HG03571 (cell line): ENCODE data around the gene TBX10.
"Not testable (repeated sequence)": the region's sequence is repeated elsewhere in the genome, so short reads cannot be mapped to it uniquely, and the experiment has no call there.

Experiments used
- ATAC-seq: cut with Tn5 transposase; IDR thresholded peaks from one replicate; pipeline ENCODE4 v1.9.1; 2021; ENCODE audit not compliant: unreplicated experiment

The TBX10 gene

GRCh38 chr11:67639438-67639859 is at the start of gene TBX10:
Gene TBX10 (minus strand): TSS chr11:67639763. CDS start chr11:67639472, 291 bp downstream.
- no peak for ATAC-seq

GRCh38 chr11:67689178-67689577 is 49.6 kb upstream of the TBX10 start:
- no peak for ATAC-seq

- ATAC-seq, result no peak
These were observed 48.4 kb upstream of the TBX10 start for GRCh38 chr11:67687986-67688385.

- ATAC-seq, result not testable (repeated sequence)
These were observed 46.2 kb upstream of the TBX10 start for GRCh38 chr11:67685641-67686332.

GRCh38 chr11:67682126-67683034 is 42.8 kb upstream of the TBX10 start:
- ATAC-seq, result not testable (repeated sequence)

GRCh38 chr11:67680696-67681470 is 41.3 kb upstream of the TBX10 start:
- ATAC-seq, result no peak

GRCh38 chr11:67675058-67675747 is 35.6 kb upstream of the TBX10 start:
- ATAC-seq, result no peak

GRCh38 chr11:67674442-67674871 is 34.9 kb upstream of the TBX10 start, which contains the start of gene ALDH3B2:
Gene ALDH3B2 (minus strand): TSS chr11:67674623. CDS start chr11:67666935, 7,688 bp downstream.
- no peak for ATAC-seq

- ATAC-seq, result no peak
These were observed 34.3 kb upstream of the TBX10 start for GRCh38 chr11:67673902-67674301.

- ATAC-seq, result no peak
These were observed 33.8 kb upstream of the TBX10 start for GRCh38 chr11:67673358-67673757.

GRCh38 chr11:67671211-67671520 is 31.6 kb upstream of the TBX10 start:
- ATAC-seq, result no peak

- ATAC-seq, result no peak
These were observed 31.0 kb upstream of the TBX10 start for GRCh38 chr11:67670316-67671210.

GRCh38 chr11:67668192-67668551 is 28.6 kb upstream of the TBX10 start:
- ATAC-seq, result no peak

GRCh38 chr11:67667490-67668191 is 28.1 kb upstream of the TBX10 start:
- no peak for ATAC-seq

GRCh38 chr11:67666676-67667489 is 27.3 kb upstream of the TBX10 start:
- ATAC-seq, result no peak

- no peak for ATAC-seq
These were observed 26.7 kb upstream of the TBX10 start for GRCh38 chr11:67666303-67666645.

- ATAC-seq, result no peak
These were observed 26.2 kb upstream of the TBX10 start for GRCh38 chr11:67665541-67666302.
